Keratinocyte (primary cell): ENCODE results near the gene TMX1. TPM values are rescaled to one million over a fixed set of nuclear protein-coding genes. Genes with fewer than 3 reads are reported as not detected.
A peak's percentile ranks its signal among the peaks of the same experiment; 100 is the strongest.

Experiments
- DNase-seq: peaks from one replicate; pipeline ENCODE4 v3.0.0-alpha.2; 2011; ENCODE audit warnings: low read depth, missing footprints, low spot score
- FAIRE-seq: peaks from 2 replicates; lab custom pipeline; 2011; peaks lifted over from hg19 to GRCh38; lab: Jason Lieb, UNC
- H2AFZ ChIP-seq: 2 replicates; pipeline ENCODE4 v1.6.0; 2012; ENCODE audit warnings: low read length, control low read depth, inconsistent platforms; ENCODE audit not compliant: control insufficient read depth
- H3K27ac ChIP-seq: 2 replicates; pipeline ENCODE4 v1.5.1; 2011; ENCODE audit warnings: low read length; ENCODE audit not compliant: control insufficient read depth, insufficient read depth
- H3K27me3 ChIP-seq: 3 replicates; pipeline ENCODE4 v1.6.0; 2011; ENCODE audit warnings: low read length; ENCODE audit not compliant: control insufficient read depth, insufficient read depth; ENCODE audit errors: extremely low read depth
- H3K36me3 ChIP-seq, 2 experiments: 2 replicates in 1 of 2; 3 replicates in 1 of 2; pipeline ENCODE4 v1.5.1; 2011; ENCODE audit warnings: low read length in 2 of 2, mild to moderate bottlenecking in 1 of 2; ENCODE audit not compliant: control insufficient read depth in 2 of 2, insufficient read depth in 2 of 2; ENCODE audit errors: extremely low read depth in 1 of 2
- H3K4me1 ChIP-seq: 3 replicates; pipeline ENCODE4 v1.5.1; 2011; ENCODE audit warnings: low read length; ENCODE audit not compliant: control insufficient read depth, insufficient read depth; ENCODE audit errors: extremely low read depth
- H3K4me2 ChIP-seq: 3 replicates; pipeline ENCODE4 v1.6.0; 2011; ENCODE audit warnings: low read depth, low read length; ENCODE audit not compliant: control insufficient read depth, insufficient read depth; ENCODE audit errors: extremely low read depth
- H3K4me3 ChIP-seq, 3 experiments: fragments of 200-600 bp in 1 of 3; sonication (generic) in 1 of 3; 2 replicates in 2 of 3; 3 replicates in 1 of 3; pipeline ENCODE4 v1.5.1; 2011 to 2016; ENCODE audit warnings: low read length in 3 of 3, mild to moderate bottlenecking in 3 of 3, control low read depth in 2 of 3, inconsistent platforms in 1 of 3, low read depth in 1 of 3, mixed read lengths in 1 of 3, mixed run types in 1 of 3, moderate library complexity in 1 of 3; ENCODE audit not compliant: control insufficient read depth in 2 of 3, insufficient read depth in 2 of 3; ENCODE audit errors: extremely low read depth in 1 of 3
- H3K79me2 ChIP-seq: 2 replicates; pipeline ENCODE4 v1.6.0; 2012; ENCODE audit warnings: low read length; ENCODE audit not compliant: control insufficient read depth, insufficient read depth
- H3K9ac ChIP-seq: 3 replicates; pipeline ENCODE4 v1.6.0; 2011; ENCODE audit warnings: low read length; ENCODE audit not compliant: control insufficient read depth, insufficient read depth; ENCODE audit errors: extremely low read depth
- H3K9me1 ChIP-seq: 3 replicates; pipeline ENCODE4 v1.6.0; 2011; ENCODE audit warnings: low read length; ENCODE audit not compliant: control insufficient read depth, insufficient read depth; ENCODE audit errors: extremely low read depth
- H3K9me3 ChIP-seq: 2 replicates; pipeline ENCODE4 v1.5.1; 2012; ENCODE audit warnings: low read depth, low read length; ENCODE audit not compliant: control insufficient read depth
- H4K20me1 ChIP-seq: 3 replicates; pipeline ENCODE4 v1.6.0; 2011; ENCODE audit warnings: low read length; ENCODE audit not compliant: control insufficient read depth, insufficient read depth; ENCODE audit errors: extremely low read depth
- EZH2 ChIP-seq: IDR thresholded peaks from one replicate; pipeline ENCODE4 v1.6.1; 2012; ENCODE audit warnings: inconsistent platforms, mild to moderate bottlenecking, low read length, moderate library complexity
- dilution Hi-C: fragments of 300-500 bp; cut with MboI; formaldehyde crosslinking; loops from one replicate; pipeline ENCODE4 v1.7.0; 2020; ENCODE audit warnings: low sequenced_read_pairs; ENCODE audit not compliant: extremely low pct_ligation_motif_present
- polyA plus RNA-seq, 5 experiments: library from polyadenylated mRNA; depleted of rRNA in 3 of 5; stranded (reverse) in 3 of 5; stranded (forward) in 1 of 5; unstranded in 1 of 5; fragments of >200 nt; gene quantifications; 1 replicate in 1 of 5; 2 replicates in 3 of 5; 3 replicates in 1 of 5; pipeline versions ENCODE4 v1.2.1 to v1.2.3, GENCODE V29; 2011 to 2012; ENCODE audit warnings: missing spikeins in 2 of 5, low read depth in 1 of 5, low replicate concordance in 1 of 5
- TF ChIP-seq, protein P1 (sequence below), 3 experiments: IDR thresholded peaks in 1 of 3; conservative IDR thresholded peaks in 1 of 3; optimal IDR thresholded peaks in 1 of 3; 2 replicates in 2 of 3; 3 replicates in 1 of 3; pipeline versions ENCODE3 to v1.5.1; 2011; ENCODE audit warnings: low read length in 3 of 3, mild to moderate bottlenecking in 3 of 3, moderate library complexity in 2 of 3, control low read depth in 1 of 3, inconsistent platforms in 1 of 3; ENCODE audit not compliant: insufficient read depth in 2 of 3; ENCODE audit errors: extremely low read depth in 1 of 3

Gene TMX1
- polyA plus RNA-seq, 1 donor (not counting 4 experiments of a cell fraction or from before 2014, with no cell fraction given): 36.0 TPM

DNA sequence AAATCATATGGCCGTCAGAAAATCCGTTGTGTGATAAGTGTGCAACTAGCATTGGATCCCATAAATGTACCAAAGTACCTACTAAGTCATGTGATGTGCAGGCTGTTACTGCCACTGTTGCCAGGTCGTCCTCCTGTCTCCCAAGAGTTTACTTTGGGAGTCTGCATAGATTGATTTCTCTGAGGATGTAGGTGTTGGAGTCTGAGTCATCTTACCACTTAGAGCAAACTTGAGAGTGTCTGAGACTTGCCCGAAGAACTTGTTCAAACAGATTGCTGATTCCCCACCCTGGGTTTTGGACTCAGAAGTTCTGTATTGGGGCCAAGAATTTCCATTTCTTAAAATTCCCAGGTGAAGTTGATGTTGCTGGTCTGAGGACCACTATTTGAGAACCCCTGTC, 11.4 kb downstream of the TMX1 start:
- Histone ChIP-seq H3K4me2 (no peak overlapping the region), H3K36me3 (peaks cover 7 to 14% of the 10 kb centered on the region in 2 experiments), H3K27me3 (no peaks in the 10 kb centered on the region), H3K9me1 (no peaks in the 10 kb centered on the region), H3K9ac (no peak overlapping the region), H3K27ac (no peak overlapping the region), H4K20me1 (no peaks in the 10 kb centered on the region), H2AFZ (no peak overlapping the region), H3K4me3 (no peak overlapping the region), H3K4me1 (peaks cover 10% of the 10 kb centered on the region), H3K9me3 (no peaks in the 10 kb centered on the region), H3K79me2 (no peaks in the 10 kb centered on the region)
- FAIRE-seq (peak; percentile 94), DNase-seq (no peak)
- TF ChIP-seq, protein P1, sequence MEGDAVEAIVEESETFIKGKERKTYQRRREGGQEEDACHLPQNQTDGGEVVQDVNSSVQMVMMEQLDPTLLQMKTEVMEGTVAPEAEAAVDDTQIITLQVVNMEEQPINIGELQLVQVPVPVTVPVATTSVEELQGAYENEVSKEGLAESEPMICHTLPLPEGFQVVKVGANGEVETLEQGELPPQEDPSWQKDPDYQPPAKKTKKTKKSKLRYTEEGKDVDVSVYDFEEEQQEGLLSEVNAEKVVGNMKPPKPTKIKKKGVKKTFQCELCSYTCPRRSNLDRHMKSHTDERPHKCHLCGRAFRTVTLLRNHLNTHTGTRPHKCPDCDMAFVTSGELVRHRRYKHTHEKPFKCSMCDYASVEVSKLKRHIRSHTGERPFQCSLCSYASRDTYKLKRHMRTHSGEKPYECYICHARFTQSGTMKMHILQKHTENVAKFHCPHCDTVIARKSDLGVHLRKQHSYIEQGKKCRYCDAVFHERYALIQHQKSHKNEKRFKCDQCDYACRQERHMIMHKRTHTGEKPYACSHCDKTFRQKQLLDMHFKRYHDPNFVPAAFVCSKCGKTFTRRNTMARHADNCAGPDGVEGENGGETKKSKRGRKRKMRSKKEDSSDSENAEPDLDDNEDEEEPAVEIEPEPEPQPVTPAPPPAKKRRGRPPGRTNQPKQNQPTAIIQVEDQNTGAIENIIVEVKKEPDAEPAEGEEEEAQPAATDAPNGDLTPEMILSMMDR (optimal IDR thresholded peaks at IDR 0.05 in 1 of 3, IDR thresholded peaks at IDR 0.05 in 1 of 3, conservative IDR thresholded peaks at IDR 0.05 in 1 of 3; ENCODE audit: extremely low read depth in 1 of 3, insufficient read depth in 2 of 3, low read length in 3 of 3): no peak
- no peak for TF ChIP-seq EZH2
- dilution Hi-C loops: no loop called here

DNA sequence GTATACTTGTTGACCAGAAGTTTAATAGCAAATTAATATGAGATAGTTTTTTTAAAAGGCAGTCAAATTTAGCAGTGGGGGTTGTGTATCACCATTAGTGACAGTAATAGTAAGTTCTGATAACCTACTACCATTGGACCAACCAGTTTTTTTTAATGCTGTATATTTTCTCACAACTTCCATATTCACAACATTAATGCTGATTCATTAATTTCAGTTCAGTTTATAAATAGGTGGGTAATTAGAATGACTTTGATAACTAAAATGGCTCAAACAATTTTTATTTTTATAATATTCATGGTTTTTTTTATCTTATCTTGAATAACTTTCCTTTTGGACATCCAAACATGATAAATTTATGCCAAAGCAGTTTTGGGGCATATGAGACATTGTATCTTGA, 13.8 kb downstream of the TMX1 start:
- no peak overlapping the region for H3K4me2 ChIP-seq
- no peaks in the 10 kb centered on the region for H3K27me3 ChIP-seq
- no peak for FAIRE-seq
- no peak for DNase-seq
- TF ChIP-seq, protein P1 (optimal IDR thresholded peaks at IDR 0.05 in 1 of 3, IDR thresholded peaks at IDR 0.05 in 1 of 3, conservative IDR thresholded peaks at IDR 0.05 in 1 of 3; ENCODE audit: extremely low read depth in 1 of 3, insufficient read depth in 2 of 3, low read length in 3 of 3): no peak
- no peak for TF ChIP-seq EZH2
- H3K27ac ChIP-seq: no peak overlapping the region
- no peak overlapping the region for H3K4me3 ChIP-seq
- dilution Hi-C loops: no loop called here
- no peak overlapping the region for H3K9ac ChIP-seq
- peaks cover 2 to 15% of the 10 kb centered on the region in 2 experiments for H3K36me3 ChIP-seq
- no peaks in the 10 kb centered on the region for H4K20me1 ChIP-seq
- H3K79me2 ChIP-seq: no peaks in the 10 kb centered on the region
- no peaks in the 10 kb centered on the region for H3K9me3 ChIP-seq
- peaks cover 10% of the 10 kb centered on the region for H3K4me1 ChIP-seq
- no peak overlapping the region for H2AFZ ChIP-seq
- no peaks in the 10 kb centered on the region for H3K9me1 ChIP-seq
